GM12878 (cell line): Measurements from ENCODE around the gene KIRREL3. TPM values are rescaled to one million over a fixed set of nuclear protein-coding genes. Genes with fewer than 3 reads are reported as not detected.

Experiments
- ATAC-seq: fragments of 200-7000 bp; cut with Tn5 transposase; 3 replicates; pipeline ENCODE4 v1.9.1; 2020; ENCODE audit warnings: mild to moderate bottlenecking, moderate library complexity
- BruUV-seq: library from RNA; stranded (reverse); fragments of 400-500 nt; replicated peaks from 2 replicates; lab custom pipeline; 2021; lab: Mats Ljungman, UMichigan
- CTCF ChIA-PET: fragments of 300-600 bp; sonication (Branson Sonifier 250); formaldehyde crosslinking; extraction: SDS; loops from one replicate; lab custom pipeline; 2021; ENCODE audit warnings: inconsistent platforms; lab: Yijun Ruan, JAX
- POLR2A ChIA-PET: fragments of 350-600 bp; formaldehyde crosslinking; extraction: SDS; loops from one replicate; lab custom pipeline; 2021; ENCODE audit warnings: inconsistent platforms; lab: Charles Lee
- RAD21 ChIA-PET: fragments of 300-600 bp; sonication (Branson Sonifier 250); formaldehyde crosslinking; loops from one replicate; lab custom pipeline; 2023; ENCODE audit warnings: antibody characterized with exemption; ENCODE audit not compliant: unreplicated experiment; lab: Charles Lee
- SMC1A ChIA-PET: fragments of 300-600 bp; sonication (Branson Sonifier 250); formaldehyde crosslinking; loops from one replicate; lab custom pipeline; 2023; ENCODE audit not compliant: unreplicated experiment, uncharacterized antibody; lab: Charles Lee
- DNase-seq: peaks from one replicate; pipeline ENCODE4 v3.0.0-alpha.2; 2011; ENCODE audit warnings: low read depth, low spot score
- FAIRE-seq: peaks from 3 replicates; lab custom pipeline; 2011; peaks lifted over from hg19 to GRCh38; lab: Jason Lieb, UNC
- H2AFZ ChIP-seq: 2 replicates; pipeline ENCODE4 v1.6.0; 2011; ENCODE audit warnings: low read depth, low read length, control low read depth; ENCODE audit not compliant: control insufficient read depth
- H3K27ac ChIP-seq: 2 replicates; pipeline ENCODE4 v1.5.1; 2011; ENCODE audit warnings: control low read depth; ENCODE audit not compliant: control insufficient read depth, insufficient read depth
- H3K27me3 ChIP-seq, 2 experiments: replicated peaks in 1 of 2; 2 replicates each; pipeline versions ENCODE4 v1.6.0 to v1.6.1; 2011; ENCODE audit warnings: low read length in 1 of 2; ENCODE audit not compliant: control insufficient read depth in 2 of 2, insufficient read depth in 2 of 2
- H3K36me3 ChIP-seq, 2 experiments: 2 replicates each; pipeline ENCODE4 v1.5.1; 2011; ENCODE audit warnings: low read length in 1 of 2; ENCODE audit not compliant: control insufficient read depth in 2 of 2, insufficient read depth in 2 of 2
- H3K4me1 ChIP-seq: 2 replicates; pipeline ENCODE4 v1.6.1; 2011; ENCODE audit warnings: mild to moderate bottlenecking, low read length, moderate library complexity, mixed read lengths; ENCODE audit not compliant: control insufficient read depth, insufficient read depth
- H3K4me2 ChIP-seq: 2 replicates; pipeline ENCODE4 v1.6.0; 2011; ENCODE audit warnings: control low read depth; ENCODE audit not compliant: control insufficient read depth, insufficient read depth
- H3K4me3 ChIP-seq: fragments of 200-600 bp; sonication (generic); 2 replicates; pipeline ENCODE4 v1.5.1; 2016
- H3K79me2 ChIP-seq: 2 replicates; pipeline ENCODE4 v1.6.0; 2011; ENCODE audit warnings: low read length; ENCODE audit not compliant: control insufficient read depth, insufficient read depth
- H3K9ac ChIP-seq: 2 replicates; pipeline ENCODE4 v1.8.0; 2011; ENCODE audit warnings: low read length, control low read depth, mixed read lengths; ENCODE audit not compliant: control insufficient read depth, insufficient read depth
- H3K9me3 ChIP-seq: replicated peaks from 3 replicates; pipeline ENCODE4 v1.5.1; 2011; ENCODE audit warnings: mild to moderate bottlenecking, low read length; ENCODE audit not compliant: control insufficient read depth, insufficient read depth
- H4K20me1 ChIP-seq: 2 replicates; pipeline ENCODE4 v1.6.0; 2011; ENCODE audit not compliant: control insufficient read depth, insufficient read depth
- CBX5 ChIP-seq: sonication (generic); IDR thresholded peaks from 2 replicates; pipeline ENCODE4 v1.6.1; 2016; ENCODE audit warnings: low read depth, moderate library complexity, mild to moderate bottlenecking, inconsistent platforms
- CEBPB ChIP-seq, 2 experiments: fragments of 150-350 bp in 1 of 2; IDR thresholded peaks; 2 replicates each; pipeline ENCODE4 v1.6.1; 2012 to 2014; ENCODE audit warnings: low read depth in 2 of 2, low read length in 2 of 2, borderline replicate concordance in 1 of 2, inconsistent platforms in 1 of 2
- HDAC6 ChIP-seq: fragments of 200-600 bp; sonication (generic); IDR thresholded peaks from one replicate; pipeline ENCODE4 v1.8.0; 2017; ENCODE audit warnings: antibody characterized with exemption; ENCODE audit not compliant: unreplicated experiment
- IRF4 ChIP-seq: IDR thresholded peaks from 2 replicates; pipeline ENCODE4 v1.6.1; 2011; ENCODE audit warnings: low read depth, low read length
- KDM1A ChIP-seq: fragments of 200-600 bp; sonication (generic); IDR thresholded peaks from 2 replicates; pipeline ENCODE4 v1.6.1; 2016; ENCODE audit warnings: borderline replicate concordance
- MTA2 ChIP-seq: fragments of 450-650 bp; IDR thresholded peaks from 2 replicates; pipeline ENCODE4 v1.6.1; 2016; ENCODE audit warnings: low read depth, mild to moderate bottlenecking, moderate library complexity
- NR2C1 ChIP-seq: fragments of 450-650 bp; IDR thresholded peaks from 2 replicates; pipeline ENCODE4 v1.6.1; 2017; ENCODE audit warnings: antibody characterized with exemption, mild to moderate bottlenecking, moderate library complexity
- PAX5 ChIP-seq: IDR thresholded peaks from 2 replicates; pipeline ENCODE4 v1.6.1; 2011; ENCODE audit warnings: low read depth, low read length, borderline replicate concordance
- PAX8 ChIP-seq: fragments of 450-650 bp; IDR thresholded peaks from 2 replicates; pipeline ENCODE4 v1.6.1; 2017; ENCODE audit warnings: mild to moderate bottlenecking, moderate library complexity
- PML ChIP-seq: IDR thresholded peaks from 2 replicates; pipeline ENCODE4 v1.6.1; 2012; ENCODE audit warnings: low read length, inconsistent platforms
- RB1 ChIP-seq: fragments of 450-650 bp; formaldehyde crosslinking; IDR thresholded peaks from 2 replicates; pipeline ENCODE4 v1.6.1; 2017; ENCODE audit warnings: mild to moderate bottlenecking, borderline replicate concordance
- RFX5 ChIP-seq: IDR thresholded peaks from 2 replicates; pipeline ENCODE4 v1.6.1; 2011; ENCODE audit warnings: low read depth, low read length, improper control_type of control experiment
- RUNX3 ChIP-seq: IDR thresholded peaks from 2 replicates; pipeline ENCODE4 v1.6.1; 2012; ENCODE audit warnings: low read length, inconsistent platforms
- SKIL ChIP-seq: fragments of 450-650 bp; IDR thresholded peaks from 2 replicates; pipeline ENCODE4 v1.6.1; 2017; ENCODE audit warnings: mild to moderate bottlenecking, low read depth, inconsistent platforms; ENCODE audit not compliant: poor library complexity, severe bottlenecking
- SMARCA5 ChIP-seq: fragments of 450-650 bp; IDR thresholded peaks from 2 replicates; pipeline ENCODE4 v1.6.1; 2017; ENCODE audit warnings: mild to moderate bottlenecking
- ZBTB33 ChIP-seq: fragments of 450-650 bp; IDR thresholded peaks from 2 replicates; pipeline ENCODE4 v1.6.1; 2017; ENCODE audit warnings: mild to moderate bottlenecking
- ZNF384 ChIP-seq: IDR thresholded peaks from 2 replicates; pipeline ENCODE4 v1.6.1; 2012; ENCODE audit warnings: low read depth, mild to moderate bottlenecking, low read length, improper control_type of control experiment, borderline replicate concordance
- ZNF622 ChIP-seq: fragments of 450-650 bp; IDR thresholded peaks from 2 replicates; pipeline ENCODE4 v1.6.1; 2017; ENCODE audit warnings: mild to moderate bottlenecking, inconsistent platforms
- WGBS: methylation state at CpG from one replicate; pipeline ENCODE4 v1.1.6; 2016; ENCODE audit warnings: low lambda C conversion rate; ENCODE audit not compliant: insufficient replicate concordance, insufficient coverage; ENCODE audit errors: missing lambda C conversion rate; 5-methylcytosine and 5-hydroxymethylcytosine counted together
- in situ Hi-C: fragments of 300-500 bp; cut with MboI; formaldehyde crosslinking; loops from 9 replicates; pipeline ENCODE4 v1.14.3; 2018; ENCODE audit warnings: mixed read lengths
- intact Hi-C: fragments of 100-400 bp; cut with micrococcal nuclease; formaldehyde crosslinking; loops from one replicate; pipeline ENCODE4 v1.14.2; 2022; ENCODE audit not compliant: unreplicated experiment
- polyA plus RNA-seq, 11 experiments: library from polyadenylated mRNA; depleted of rRNA in 4 of 11; unstranded in 6 of 11; stranded (reverse) in 5 of 11; fragments of >200 nt; fragmentation: Nextera tagmentation in 4 of 11; fragmentation: Illumina TruSeq in 1 of 11; extraction: Ambion mirVana in 4 of 11; extraction: Trizol in 1 of 11; gene quantifications; 1 replicate in 1 of 11; 2 replicates in 10 of 11; pipeline versions ENCODE4 v1.2.1 to v1.2.3, GENCODE V29; 2011 to 2016; ENCODE audit warnings: inconsistent platforms in 2 of 11, missing spikeins in 2 of 11, low read depth in 1 of 11
- total RNA-seq, 4 experiments: library from RNA; depleted of rRNA in 3 of 4; stranded (reverse); fragments of >200 nt in 3 of 4; fragmentation: Illumina TruSeq in 1 of 4; extraction: Trizol in 1 of 4; gene quantifications; 2 replicates each; pipeline versions ENCODE4 v1.2.1 to v1.2.3, GENCODE V29; 2013 to 2021
- TF ChIP-seq, protein P1 (sequence below): fragments of 450-650 bp; IDR thresholded peaks from 2 replicates; pipeline ENCODE4 v1.6.1; 2016; ENCODE audit warnings: mild to moderate bottlenecking
- TF ChIP-seq, protein P2 (sequence below): fragments of 450-650 bp; conservative IDR thresholded peaks from 2 replicates; pipeline ENCODE4 v1.6.1; 2017; ENCODE audit warnings: mild to moderate bottlenecking, moderate library complexity

Gene KIRREL3
- total and polyA plus RNA-seq, 10 of the 15 experiments (the other 5 are each of a cell fraction or from before 2014, with no cell fraction given) = under 0.01 TPM; not detected in 9

DNA sequence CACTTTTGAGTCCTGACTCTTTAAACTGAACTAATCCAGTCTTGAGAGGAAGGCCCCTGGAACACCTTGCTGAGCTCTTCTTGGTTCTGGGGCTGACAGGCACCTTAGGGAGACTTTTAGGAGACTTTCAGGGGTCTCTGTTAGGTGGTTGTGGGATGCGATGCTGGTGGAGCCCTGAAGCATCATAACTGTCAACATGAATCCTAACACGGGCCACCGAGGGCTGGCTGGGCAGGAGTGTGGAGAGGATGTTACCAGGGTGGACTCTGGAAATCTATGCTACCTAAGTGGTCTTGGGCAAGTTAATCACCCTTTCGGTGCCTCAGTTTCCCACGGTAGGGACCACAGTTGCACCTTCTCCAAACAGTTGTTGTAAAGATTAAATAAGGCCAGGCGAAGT, 538.6 kb downstream of the KIRREL3 start (continued):
- no peak for TF ChIP-seq ZBTB33
- no peak for TF ChIP-seq NR2C1
- no peak for TF ChIP-seq SKIL
- no peak for TF ChIP-seq CEBPB (IDR thresholded peaks at IDR 0.05; ENCODE audit: borderline replicate concordance in 1 of 2, low read depth in 2 of 2, low read length in 2 of 2)
- TF ChIP-seq, protein P1, sequence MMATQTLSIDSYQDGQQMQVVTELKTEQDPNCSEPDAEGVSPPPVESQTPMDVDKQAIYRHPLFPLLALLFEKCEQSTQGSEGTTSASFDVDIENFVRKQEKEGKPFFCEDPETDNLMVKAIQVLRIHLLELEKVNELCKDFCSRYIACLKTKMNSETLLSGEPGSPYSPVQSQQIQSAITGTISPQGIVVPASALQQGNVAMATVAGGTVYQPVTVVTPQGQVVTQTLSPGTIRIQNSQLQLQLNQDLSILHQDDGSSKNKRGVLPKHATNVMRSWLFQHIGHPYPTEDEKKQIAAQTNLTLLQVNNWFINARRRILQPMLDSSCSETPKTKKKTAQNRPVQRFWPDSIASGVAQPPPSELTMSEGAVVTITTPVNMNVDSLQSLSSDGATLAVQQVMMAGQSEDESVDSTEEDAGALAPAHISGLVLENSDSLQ = no peak

DNA sequence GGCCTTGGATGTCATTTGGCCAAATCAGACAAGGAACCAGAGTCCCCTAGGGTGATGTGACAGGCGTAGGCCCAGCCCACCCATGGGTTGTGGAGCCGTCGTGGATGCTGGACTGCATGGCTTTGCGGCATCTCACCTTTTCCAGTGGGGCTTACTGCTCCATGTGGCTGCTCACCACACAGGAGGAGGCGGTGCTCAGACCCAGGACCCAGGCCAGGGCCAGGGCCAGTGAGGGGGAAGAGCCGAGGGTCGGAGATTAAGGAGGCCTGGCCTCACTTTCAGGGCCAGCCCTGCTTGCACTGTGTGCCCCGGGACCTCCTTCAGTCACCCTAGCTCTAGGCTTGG, 539.5 kb downstream of the KIRREL3 start:
- H3K36me3 ChIP-seq = no peaks in the 10 kb centered on the region
- H3K9ac ChIP-seq = no peak overlapping the region
- FAIRE-seq (no peak), ATAC-seq (no peak), DNase-seq (no peak)
- ChIA-PET SMC1A (no interaction called here), CTCF (no interaction called here), POLR2A (no interaction called here), RAD21 (no interaction called here)
- H3K79me2 ChIP-seq = no peaks in the 10 kb centered on the region
- intact Hi-C loops (no loop called here), in situ Hi-C loops (no loop called here)
- no peaks in the 10 kb centered on the region; the same call in 2 of the 3 replicates for H3K9me3 ChIP-seq
- H2AFZ ChIP-seq = no peak overlapping the region
- 33% methylated on average over 8 of the region's 8 CpGs for WGBS
- H4K20me1 ChIP-seq = no peaks in the 10 kb centered on the region
- H3K4me1 ChIP-seq = peaks cover 13% of the 10 kb centered on the region
- BruUV-seq = no TSS peak
- no peak overlapping the region for H3K27ac ChIP-seq
- no peak overlapping the region for H3K4me2 ChIP-seq
- H3K4me3 ChIP-seq = no peak overlapping the region
- H3K27me3 ChIP-seq = no peaks in the 10 kb centered on the region; a peak in 3 of 4 replicates
- TF ChIP-seq PML (no peak), PAX8 (no peak), HDAC6 (no peak), SMARCA5 (no peak), KDM1A (no peak), RUNX3 (no peak), CBX5 (no peak), PAX5 (no peak), ZNF384 (no peak), RB1 (no peak), MTA2 (no peak), RFX5 (no peak), ZNF622 (no peak), IRF4 (no peak)
- TF ChIP-seq, protein P2, sequence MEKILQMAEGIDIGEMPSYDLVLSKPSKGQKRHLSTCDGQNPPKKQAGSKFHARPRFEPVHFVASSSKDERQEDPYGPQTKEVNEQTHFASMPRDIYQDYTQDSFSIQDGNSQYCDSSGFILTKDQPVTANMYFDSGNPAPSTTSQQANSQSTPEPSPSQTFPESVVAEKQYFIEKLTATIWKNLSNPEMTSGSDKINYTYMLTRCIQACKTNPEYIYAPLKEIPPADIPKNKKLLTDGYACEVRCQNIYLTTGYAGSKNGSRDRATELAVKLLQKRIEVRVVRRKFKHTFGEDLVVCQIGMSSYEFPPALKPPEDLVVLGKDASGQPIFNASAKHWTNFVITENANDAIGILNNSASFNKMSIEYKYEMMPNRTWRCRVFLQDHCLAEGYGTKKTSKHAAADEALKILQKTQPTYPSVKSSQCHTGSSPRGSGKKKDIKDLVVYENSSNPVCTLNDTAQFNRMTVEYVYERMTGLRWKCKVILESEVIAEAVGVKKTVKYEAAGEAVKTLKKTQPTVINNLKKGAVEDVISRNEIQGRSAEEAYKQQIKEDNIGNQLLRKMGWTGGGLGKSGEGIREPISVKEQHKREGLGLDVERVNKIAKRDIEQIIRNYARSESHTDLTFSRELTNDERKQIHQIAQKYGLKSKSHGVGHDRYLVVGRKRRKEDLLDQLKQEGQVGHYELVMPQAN = no peak
